Kidney capillary endothelial cell (primary cell): ENCODE data around the gene SLC35G2.
"Not testable (repeated sequence)": the region's sequence is repeated elsewhere in the genome, so short reads cannot be mapped to it uniquely, and the experiment has no call there.

Source experiments
- DNase-seq: peaks from one replicate; pipeline ENCODE4 v3.0.0-alpha.2; 2018; ENCODE audit warnings: low spot score

Gene SLC35G2

DNA sequence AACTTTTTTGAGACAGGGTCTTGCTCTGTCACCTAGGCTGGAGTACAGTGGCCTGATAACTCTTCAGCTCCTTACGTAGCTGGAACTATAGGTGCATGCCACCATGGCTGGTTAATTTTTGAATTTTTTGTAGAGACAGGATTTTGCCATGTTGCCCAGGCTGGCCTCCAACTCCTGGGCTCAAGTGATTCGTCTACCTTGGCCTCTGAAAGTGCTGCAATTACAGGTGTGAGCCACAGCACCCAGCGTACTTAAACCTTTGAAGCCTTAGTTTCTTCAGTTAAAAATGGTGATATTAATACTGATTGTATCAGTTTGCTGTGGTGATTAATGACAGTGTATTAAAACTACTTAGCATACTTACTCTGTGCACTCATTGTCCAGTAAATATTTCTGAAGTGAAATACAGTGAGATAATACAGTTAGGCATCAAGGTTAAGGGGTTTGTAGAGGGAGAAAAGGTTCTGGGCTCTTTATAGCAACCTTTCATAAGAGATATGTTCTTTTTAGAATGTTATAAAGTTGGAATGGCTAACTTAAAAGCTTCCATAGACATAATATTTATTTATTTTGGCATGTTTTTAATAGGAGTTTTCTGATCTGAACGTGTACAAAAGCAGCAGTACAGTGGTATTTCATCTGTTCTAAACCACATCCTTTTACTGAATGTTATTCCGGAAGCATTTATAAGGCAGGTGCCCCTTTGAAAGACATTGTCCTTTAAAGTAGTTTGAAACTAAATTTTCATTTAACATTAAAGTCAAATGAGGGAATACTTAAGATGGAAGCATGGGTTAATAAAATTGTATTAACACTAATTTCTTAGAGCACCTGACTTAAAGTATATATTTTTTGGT lies 66.7 kb downstream of the SLC35G2 start:
- no peak for DNase-seq

GRCh38 chr3:136889947-136890346 lies 71.0 kb downstream of the SLC35G2 start:
- no peak for DNase-seq

DNA sequence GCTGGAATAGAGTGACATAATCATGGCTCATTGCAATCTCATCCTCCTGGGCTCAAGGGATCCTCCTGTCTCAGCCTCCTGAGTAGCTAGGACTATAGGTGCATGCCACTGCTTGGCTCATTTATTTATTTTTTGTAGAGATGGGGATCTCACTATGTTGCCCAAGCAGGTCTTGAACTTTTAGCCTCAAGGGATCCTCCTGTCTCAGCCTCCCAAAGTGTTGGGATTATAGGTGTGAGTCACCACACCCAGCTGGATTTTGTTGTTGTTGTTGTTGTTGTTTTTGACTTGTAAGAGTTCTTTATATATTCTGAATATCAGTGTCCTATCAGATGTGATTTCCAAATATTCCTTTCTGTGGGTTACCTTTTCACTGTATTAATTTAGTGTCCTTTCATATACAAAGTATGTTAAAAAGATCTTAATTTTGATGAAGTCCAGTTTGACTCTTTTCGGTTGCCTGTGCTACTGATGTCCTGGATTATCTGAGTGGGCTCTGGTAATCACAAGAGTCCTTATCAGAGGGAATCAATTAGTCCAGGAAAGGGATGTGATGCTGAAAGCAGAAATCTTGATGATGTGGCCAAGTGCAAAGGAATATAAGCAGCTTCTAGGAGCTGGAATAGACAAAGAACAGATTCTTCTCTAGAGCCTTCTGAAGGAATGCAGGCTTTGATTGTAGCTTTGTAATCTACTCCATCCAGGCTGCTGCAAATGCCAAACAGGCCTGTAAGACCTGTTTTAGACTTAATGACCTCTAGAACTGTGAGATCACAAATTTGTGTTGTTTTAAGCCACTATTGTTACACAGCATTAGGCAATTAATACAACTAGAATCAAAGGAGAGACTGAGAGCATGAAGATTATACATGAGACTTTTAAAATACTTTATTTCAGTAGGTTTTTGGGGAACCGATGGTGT lies 73.3 kb downstream of the SLC35G2 start:
- no peak for DNase-seq

DNA sequence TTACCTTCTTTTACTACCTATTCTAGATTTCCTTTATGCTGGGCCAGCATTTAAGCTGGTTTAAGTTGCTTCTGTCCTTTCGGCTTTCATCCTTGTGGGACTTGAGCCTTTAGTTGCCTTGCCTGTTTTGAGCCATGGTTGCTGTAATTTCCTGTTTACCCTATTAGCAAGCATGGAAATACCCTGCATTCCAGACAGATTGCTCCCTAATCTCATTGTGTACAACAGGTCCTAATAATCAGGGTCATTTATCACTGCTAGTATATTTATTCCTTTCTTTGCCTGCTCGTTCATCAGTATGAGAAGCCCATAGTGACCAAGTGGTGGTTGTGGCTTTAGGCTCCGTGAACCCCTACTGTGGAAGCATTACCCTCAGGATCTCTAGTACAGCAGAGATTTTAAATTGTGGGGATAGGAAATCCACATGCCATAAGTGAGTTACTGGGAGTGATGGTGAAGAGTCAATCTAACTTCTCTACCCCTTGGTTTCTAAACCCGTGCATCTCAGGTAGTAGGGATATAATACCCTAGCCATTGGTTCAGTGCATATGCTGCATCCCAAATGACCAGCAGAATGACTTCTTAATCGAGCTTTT lies 75.0 kb downstream of the SLC35G2 start:
- peak; percentile 84 for DNase-seq

- DNase-seq = not testable (repeated sequence)
Measured at GRCh38 chr3:136897171-136897570, 78.2 kb downstream of the SLC35G2 start.

DNA sequence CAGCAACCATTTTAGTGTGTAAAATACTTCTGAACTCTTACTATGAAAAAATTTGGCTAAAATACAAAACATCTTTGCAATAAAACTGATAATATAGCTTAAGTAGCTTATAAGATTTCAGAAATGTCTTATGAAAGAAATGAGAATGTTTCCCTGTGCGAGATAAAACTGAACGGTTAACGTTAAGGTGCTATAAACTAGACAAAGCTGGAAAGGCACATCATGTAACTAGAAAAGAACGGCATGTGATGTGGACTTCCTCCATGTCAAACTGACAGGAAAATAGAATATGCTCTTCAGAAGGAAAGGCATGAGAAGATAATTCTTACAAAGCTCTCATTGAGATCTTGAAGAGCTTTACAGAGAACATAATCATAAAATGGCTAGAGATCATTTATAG lies 79.6 kb downstream of the SLC35G2 start:
- no peak for DNase-seq

GRCh38 chr3:136898954-136899353 lies 80.0 kb downstream of the SLC35G2 start:
- DNase-seq = no peak

DNA sequence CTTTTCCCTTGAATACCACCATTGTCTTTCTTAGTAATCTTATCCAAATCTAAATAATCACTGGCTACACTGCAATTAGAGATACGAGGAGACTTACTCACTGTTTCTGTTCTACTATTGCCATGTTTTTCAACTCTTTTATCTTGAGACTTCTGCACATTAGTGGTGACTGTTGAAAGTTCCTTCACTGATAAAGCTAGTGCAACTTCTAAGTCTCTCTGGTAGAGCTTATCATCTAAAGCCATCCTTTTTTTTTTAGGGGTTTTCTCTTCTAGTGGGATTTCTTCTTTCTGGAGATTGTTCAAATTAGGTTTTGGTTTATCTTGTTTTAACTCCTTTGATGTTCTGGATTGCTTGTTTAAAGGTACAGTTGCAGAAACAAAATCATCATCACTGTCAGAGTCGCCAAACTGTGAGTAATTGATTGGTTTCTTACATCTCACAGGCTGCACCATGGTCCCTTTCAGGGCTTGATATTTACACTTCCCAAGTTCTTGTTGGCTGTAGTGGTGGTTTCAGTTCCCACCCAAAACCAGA lies 80.8 kb downstream of the SLC35G2 start:
- no peak for DNase-seq

DNA sequence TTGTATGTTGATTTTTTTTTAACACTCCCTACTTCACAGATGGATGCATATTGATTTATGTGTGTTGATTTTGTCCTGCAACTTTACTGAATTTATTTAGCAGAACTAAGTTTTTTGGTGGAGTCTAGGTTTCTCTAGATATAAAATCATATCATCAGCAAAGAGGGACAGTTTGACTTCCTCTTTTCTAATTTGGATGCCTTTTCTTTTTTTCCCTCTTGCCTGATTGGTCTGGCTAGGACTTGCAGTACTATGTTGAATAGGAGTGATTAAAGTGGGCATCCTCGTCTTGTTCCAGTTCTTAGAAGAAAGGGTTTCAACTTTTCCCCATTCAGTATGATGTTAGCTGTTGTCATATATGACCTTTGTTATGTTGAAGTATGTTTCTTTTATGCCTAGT lies 81.8 kb downstream of the SLC35G2 start:
- not testable (repeated sequence) for DNase-seq

GRCh38 chr3:136901391-136901790 lies 82.5 kb downstream of the SLC35G2 start:
- DNase-seq = no peak

DNA sequence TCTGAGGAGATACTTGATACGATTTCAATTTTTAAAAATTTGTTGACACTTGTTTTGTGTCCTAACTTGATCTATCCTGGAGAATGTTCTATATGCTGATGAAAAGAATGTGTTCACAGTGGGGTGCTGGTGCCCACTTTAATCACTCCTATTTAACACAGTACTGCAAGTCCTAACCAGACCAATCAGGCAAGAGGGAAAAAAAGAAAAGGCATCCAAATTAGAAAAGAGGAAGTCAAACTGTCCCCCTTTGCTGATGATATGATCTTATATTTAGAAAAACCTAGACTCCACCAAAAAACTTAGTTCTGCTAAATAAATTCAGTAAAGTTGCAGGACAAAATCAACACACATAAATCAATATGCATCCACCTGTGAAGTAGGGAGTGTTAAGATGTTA lies 83.6 kb downstream of the SLC35G2 start:
- not testable (repeated sequence) for DNase-seq

DNA sequence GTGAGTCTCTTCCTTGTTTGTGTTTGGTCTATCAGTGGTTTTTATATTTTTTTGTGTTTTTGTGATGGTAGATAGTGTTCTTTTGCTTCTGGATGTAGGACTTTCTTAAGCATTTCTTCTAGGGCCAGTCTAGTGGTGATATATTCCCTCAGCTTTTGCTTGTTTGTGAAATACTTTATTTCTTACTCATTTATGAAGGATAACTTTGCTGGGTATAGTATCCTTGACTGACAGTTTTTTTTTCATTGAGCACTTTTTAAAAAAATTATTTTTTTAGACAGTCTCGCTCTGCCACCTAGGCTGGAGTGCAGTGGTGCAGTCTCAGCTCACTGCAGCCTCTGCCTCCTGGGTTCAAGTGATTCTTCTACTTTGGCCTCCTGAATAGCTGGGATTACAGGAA lies 85.0 kb downstream of the SLC35G2 start:
- no peak for DNase-seq

DNA sequence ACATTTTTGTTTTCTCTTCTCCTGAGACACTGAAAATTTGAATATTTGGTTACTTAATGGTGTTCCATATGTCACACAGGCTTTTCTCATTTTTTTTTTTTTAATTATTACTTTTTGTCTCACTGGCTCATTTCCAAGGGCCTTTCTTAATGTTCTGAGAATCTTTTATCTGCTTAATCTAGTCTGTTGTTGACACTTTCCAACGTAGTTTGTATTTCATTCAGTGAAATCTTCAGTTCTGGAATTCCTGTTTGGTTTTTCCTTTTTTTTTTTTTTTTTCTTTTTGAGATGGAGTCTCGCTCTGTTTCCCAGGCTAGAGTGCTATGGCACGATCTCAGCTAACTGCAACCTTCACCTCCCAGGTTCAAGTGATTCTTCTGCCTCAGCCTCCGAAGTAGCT lies 85.8 kb downstream of the SLC35G2 start:
- DNase-seq = no peak
